Measurements from ENCODE around the gene VAV2.

VAV2 gene

DNA sequence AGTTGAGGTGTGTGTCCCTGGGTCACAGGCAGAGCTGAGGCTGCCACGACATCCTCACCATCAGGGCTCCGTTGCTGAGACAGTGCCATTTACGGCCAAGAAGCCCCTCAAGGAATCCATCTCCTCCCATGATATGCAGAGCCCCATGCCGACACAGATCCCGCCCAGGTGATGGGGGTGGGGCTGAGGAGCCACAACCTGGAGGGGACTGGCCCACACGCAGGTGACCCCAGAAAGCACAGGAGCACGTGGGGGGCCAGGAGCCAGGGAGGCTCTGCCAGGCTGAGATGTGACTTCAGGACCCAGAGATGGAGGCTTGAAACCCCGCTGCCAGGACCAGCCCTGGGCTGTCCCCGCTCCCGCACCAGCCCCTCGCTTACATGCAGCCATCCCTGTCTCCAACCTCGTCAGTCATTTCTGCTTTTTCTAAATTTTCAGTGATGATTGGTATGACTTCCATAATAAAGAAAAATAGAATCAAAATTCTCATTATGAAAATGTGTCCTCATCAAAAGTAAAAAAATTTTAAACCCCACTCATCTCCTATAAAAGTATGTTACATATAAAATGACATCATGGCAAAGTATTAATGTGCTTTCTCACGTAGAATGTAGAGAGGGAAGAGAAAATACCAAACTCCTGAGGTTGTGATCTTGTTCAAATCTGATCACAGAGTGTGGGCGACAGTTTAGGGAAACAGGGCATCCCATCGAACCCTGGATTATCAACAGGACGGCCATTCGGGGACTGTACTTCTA, 155.9 kb downstream of the VAV2 start:
- no peak for DNase-seq (ENCODE audit: low read depth)

DNA sequence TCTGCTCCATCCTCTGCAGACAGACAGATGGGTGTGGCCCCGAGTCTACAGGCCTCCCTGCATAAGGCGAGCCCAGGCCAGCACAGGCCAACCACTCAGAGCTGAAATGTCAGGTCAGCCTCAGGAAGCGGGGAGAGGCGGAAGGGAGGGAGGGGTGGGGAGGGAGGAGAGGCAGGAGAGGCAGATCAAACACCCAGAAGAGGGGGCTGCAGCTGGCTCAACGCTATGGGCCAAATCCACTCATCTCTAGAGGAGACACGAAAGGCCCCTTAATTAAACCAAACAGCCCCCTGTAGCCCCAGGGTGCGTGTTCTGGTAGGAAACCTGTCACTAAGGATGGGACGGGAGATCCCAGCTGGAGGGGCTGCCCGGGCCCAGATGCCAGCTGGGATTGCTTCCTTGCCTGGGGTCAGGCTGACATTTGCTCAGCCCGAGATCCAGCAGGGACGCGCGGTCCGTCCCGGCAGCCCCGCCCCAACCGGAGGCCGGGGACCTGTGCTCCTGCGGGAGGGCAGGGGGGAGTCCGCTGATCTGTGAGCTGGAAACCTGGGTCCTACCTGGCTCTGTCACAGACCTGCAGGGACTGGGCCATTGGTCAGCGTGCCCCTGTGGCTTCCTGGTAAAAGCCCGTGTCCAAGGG, 156.7 kb downstream of the VAV2 start:
- no peak for DNase-seq (ENCODE audit: low read depth)

GRCh38 chr9:133834080-133834976, 157.8 kb downstream of the VAV2 start:
- DNase-seq (ENCODE audit: low read depth): no peak

- DNase-seq (ENCODE audit: low read depth): no peak
Observed at GRCh38 chr9:133833388-133834025, 158.6 kb downstream of the VAV2 start.

GRCh38 chr9:133832877-133833276, 159.2 kb downstream of the VAV2 start:
- no peak for DNase-seq (ENCODE audit: low read depth)

GRCh38 chr9:133830711-133831110, 161.4 kb downstream of the VAV2 start:
- DNase-seq (ENCODE audit: low read depth): no peak

DNA sequence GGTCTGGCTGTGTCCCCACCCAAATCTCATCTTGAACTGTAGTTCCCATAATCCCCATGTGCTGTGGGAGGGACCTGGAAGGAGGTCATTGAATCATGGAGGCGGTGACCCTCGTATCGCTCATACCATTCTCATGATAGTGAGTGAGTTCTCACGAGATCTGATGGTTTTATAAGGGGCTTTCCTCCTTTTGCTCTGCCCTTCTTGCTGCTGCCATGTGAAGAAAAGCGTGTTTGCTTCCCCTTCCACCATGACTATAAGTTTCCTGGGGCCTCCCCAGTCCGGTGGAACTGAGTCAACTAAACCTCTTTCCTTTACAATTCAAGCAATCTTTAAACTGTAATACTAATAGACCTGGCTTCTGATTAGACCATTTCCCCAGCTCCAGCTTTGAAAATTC, 161.8 kb downstream of the VAV2 start:
- DNase-seq (ENCODE audit: low read depth): no peak

GRCh38 chr9:133828338-133828997, 163.7 kb downstream of the VAV2 start:
- DNase-seq (ENCODE audit: low read depth): no peak

DNA sequence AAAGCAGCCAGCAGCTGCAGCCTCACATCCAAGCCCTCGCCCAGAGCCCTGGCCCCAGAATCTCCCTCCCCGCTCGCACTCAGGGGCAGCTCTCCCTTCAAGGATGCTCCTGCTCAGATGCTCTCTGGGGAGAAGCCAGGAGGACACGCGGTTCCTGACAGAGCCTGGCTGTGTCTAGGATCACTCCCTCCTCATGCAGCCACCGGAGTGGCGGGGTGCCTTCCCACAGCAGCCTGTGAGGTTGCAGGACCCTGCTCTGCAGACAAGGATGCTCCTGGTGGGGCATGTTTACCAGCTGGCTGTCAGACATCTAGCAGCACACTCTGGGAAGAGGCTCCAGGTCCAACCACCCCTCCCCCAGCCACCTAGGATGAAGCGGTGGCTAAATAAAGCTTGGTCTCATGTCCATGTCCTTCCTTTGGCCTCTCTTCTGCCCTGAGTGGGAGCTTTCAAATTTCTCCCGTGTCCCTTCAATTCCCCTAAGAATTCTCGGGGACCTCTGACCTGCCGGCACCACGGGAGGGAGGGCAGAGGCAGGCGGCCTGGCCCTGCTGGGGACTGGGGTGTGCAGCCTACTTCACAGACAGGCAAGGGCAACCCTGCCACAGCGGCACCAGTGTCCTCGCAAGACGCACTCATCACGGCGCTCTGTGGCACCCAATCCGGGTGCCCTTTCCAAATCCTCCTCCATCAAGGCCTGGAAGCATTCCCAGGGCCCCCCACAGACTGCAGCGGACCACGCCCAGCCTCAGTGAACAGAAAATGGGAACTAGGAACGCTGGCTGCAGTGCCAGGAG, 165.6 kb downstream of the VAV2 start:
- no peak for DNase-seq (ENCODE audit: low read depth)

DNA sequence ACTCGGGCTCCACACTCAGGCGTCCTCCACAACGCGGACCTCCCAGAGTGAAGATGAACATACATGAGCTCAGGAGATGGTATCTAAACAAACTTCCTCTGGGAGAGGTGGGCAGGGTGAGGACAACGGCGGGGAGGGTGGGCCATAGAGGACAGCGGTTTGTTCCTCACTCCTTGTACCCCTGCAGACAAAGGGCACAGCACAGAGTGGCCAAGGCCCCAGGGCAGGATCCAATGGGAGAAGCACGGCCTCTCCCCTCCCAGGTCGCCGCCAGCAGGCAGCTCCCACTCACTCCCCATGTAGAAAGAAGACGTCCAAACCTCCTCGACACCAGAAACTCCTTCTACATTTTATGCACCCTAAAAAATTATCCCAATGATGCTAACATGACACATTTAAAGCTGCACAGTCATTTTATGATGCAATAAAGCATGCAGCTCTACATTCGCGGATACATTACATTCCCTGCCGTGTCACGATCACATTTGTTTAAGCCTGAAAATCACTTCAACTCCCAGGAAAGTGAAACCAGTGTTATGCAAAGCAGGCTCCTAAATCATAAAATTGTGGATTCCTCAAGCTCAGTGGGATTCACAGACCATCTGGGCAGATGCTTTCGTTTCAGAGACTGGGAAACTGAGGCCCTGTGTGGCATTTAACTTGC, 166.4 kb downstream of the VAV2 start:
- no peak for DNase-seq (ENCODE audit: low read depth)

GRCh38 chr9:133824802-133825186, 167.3 kb downstream of the VAV2 start:
- DNase-seq (ENCODE audit: low read depth): no peak

DNA sequence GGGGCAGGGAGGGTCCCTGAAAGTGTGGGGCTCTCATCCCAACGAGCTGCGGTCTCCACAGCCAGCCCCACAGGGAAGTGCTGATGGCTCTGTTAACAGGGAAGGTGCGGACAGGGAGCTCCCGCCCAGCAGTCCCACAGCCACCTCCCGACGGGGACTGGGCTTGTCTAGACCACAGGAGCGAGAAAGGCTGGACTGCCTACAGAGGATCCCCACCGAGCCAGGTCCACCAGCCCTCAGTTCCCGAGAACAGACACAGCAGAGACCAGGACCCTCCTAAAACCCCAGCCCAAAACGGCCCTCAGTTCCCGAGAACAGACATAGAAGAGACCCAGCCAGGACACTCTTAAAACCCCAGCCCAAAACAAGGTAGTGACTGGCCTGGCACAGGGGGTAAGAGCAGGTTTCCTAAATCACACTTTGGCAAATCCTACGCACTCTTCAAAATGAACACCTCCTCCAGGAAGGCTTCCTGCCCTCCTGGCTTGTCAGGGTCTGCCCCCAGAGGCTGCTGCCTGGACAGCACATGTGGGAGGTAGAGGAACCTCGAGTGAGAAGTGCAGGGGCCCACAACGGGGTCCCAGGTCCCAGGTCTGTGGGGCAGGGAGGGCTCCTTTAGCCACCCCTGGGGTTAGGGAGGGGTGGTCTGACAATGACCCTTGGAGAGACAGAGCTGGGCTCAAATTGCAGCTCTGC, 167.9 kb downstream of the VAV2 start:
- no peak for DNase-seq (ENCODE audit: low read depth)

GRCh38 chr9:133823189-133824105, 168.7 kb downstream of the VAV2 start:
- DNase-seq (ENCODE audit: low read depth): no peak

- no peak for DNase-seq (ENCODE audit: low read depth)
Observed at GRCh38 chr9:133822430-133823065, 169.6 kb downstream of the VAV2 start.

GRCh38 chr9:133821601-133822429, 170.3 kb downstream of the VAV2 start:
- no peak for DNase-seq (ENCODE audit: low read depth)

DNA sequence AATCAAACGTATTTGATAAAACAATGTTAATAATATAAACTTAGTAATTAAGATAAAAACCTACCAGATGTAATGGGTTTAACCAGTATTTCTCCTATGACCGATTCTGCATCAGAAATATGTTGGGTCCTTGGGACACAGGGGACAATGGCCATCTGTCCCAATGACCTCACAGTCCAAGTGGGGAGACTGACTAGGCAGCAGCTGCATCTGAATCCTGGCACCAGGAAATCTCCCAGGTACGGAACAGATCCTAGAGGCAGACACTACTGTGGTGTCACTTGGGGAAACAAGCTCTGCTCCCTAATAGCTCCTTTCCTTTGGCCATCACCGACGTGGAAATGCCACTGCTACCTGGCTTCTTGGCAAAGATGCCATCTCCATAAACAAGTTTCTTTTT, 172.2 kb downstream of the VAV2 start:
- DNase-seq (ENCODE audit: low read depth): no peak

DNA sequence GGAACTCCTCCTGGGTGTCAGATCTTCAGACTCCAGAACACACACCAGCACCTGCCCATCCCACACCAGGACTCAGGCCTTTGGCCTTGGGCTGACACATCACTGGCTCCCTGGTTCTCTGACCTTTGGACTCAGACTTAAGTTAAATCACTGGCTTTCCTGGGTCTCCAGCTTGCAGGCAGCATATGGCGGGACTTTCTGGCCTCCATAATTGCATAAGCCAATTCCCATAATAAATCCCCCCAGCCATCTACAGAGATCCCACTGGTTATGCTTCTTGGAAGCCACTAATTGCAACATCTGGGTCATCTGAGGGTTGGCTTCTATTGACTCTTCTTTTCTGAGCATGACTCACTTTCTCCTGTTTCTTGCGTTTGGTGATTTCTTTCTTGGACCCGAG, 173.7 kb downstream of the VAV2 start:
- DNase-seq (ENCODE audit: low read depth): no peak

Measured in stimulated activated CD8-positive, alpha-beta memory T cell treated with anti-CD3 and anti-CD28 coated beads, Interleukin-12 subunit alpha, Interleukin-12 subunit beta, amount 100 ng/mL, for 1 hour (primary cell).